PFSK-1 (cell line): Measurements from ENCODE around the gene TCHP.

Experiments used
- FOXP2 ChIP-seq: optimal IDR thresholded peaks from 2 replicates; pipeline ENCODE3; 2011; ENCODE audit warnings: borderline replicate concordance, control low read depth, inconsistent platforms; ENCODE audit not compliant: insufficient read depth; ENCODE audit errors: extremely low read length, extremely low read depth
- POLR2AphosphoS5 ChIP-seq: IDR thresholded peaks from 2 replicates; pipeline ENCODE4 v1.6.1; 2012; ENCODE audit warnings: low read depth, mild to moderate bottlenecking, control low read depth, low read length, moderate library complexity
- SIN3A ChIP-seq: IDR thresholded peaks from 2 replicates; pipeline ENCODE4 v1.6.1; 2012; ENCODE audit warnings: mild to moderate bottlenecking, low read length, moderate library complexity, borderline replicate concordance; ENCODE audit not compliant: insufficient read depth
- TAF1 ChIP-seq: IDR thresholded peaks from 2 replicates; pipeline ENCODE4 v1.6.1; 2012; ENCODE audit warnings: low read length, control low read depth, borderline replicate concordance; ENCODE audit not compliant: insufficient read depth
- TF ChIP-seq, protein P1 (sequence below), 2 experiments: IDR thresholded peaks; 2 replicates each; pipeline versions ENCODE4 v1.6.1 to v1.8.0; 2011 to 2012; ENCODE audit warnings: low read depth in 2 of 2, low read length in 2 of 2, control low read depth in 1 of 2, inconsistent platforms in 1 of 2, mild to moderate bottlenecking in 1 of 2, moderate library complexity in 1 of 2; ENCODE audit not compliant: insufficient read depth in 1 of 2

Gene TCHP

DNA sequence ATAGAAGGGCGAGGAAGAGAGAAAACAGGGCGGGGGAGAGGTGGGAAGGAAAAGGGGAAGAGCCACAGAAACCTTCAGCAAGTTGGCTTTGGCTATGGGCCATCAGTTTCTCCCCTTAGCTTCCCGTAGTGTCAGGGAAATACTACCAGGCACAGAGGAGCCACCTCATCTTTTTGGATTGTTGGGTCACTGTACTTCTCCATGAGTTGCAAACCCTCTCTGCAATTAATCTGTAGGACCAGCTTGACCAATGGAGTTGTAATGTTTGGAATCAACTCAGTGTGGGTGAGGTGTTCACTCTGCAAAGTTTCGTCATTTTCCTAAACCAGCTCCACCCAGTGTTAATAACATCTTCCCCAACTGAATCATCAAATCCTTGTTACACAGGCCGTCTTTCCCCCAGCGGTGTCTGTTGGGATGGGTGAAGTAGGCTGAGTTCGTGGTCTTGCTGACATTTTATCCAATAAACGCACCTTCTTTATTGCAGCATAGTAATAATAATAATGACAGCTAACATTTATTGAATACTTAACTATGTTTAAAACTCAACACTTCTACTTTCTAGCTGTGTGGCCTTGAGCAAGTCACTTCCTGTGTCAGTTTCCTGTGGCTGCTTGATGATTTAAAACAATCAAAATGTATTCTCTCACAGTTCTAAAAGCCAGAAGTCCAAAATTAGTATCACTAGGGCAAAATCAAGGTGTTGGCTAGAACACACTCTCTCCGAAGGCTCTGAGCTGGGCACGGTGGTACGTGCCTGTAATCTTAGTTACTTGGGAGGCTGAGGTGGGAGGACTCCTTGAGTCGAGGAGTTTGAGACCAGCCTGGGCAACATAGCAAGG, 11.7 kb upstream of the TCHP start:
- TF ChIP-seq FOXP2 (no peak), TAF1 (no peak), POLR2AphosphoS5 (no peak), SIN3A (no peak)
- TF ChIP-seq, protein P1, sequence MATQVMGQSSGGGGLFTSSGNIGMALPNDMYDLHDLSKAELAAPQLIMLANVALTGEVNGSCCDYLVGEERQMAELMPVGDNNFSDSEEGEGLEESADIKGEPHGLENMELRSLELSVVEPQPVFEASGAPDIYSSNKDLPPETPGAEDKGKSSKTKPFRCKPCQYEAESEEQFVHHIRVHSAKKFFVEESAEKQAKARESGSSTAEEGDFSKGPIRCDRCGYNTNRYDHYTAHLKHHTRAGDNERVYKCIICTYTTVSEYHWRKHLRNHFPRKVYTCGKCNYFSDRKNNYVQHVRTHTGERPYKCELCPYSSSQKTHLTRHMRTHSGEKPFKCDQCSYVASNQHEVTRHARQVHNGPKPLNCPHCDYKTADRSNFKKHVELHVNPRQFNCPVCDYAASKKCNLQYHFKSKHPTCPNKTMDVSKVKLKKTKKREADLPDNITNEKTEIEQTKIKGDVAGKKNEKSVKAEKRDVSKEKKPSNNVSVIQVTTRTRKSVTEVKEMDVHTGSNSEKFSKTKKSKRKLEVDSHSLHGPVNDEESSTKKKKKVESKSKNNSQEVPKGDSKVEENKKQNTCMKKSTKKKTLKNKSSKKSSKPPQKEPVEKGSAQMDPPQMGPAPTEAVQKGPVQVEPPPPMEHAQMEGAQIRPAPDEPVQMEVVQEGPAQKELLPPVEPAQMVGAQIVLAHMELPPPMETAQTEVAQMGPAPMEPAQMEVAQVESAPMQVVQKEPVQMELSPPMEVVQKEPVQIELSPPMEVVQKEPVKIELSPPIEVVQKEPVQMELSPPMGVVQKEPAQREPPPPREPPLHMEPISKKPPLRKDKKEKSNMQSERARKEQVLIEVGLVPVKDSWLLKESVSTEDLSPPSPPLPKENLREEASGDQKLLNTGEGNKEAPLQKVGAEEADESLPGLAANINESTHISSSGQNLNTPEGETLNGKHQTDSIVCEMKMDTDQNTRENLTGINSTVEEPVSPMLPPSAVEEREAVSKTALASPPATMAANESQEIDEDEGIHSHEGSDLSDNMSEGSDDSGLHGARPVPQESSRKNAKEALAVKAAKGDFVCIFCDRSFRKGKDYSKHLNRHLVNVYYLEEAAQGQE (IDR thresholded peaks at IDR 0.05; ENCODE audit: insufficient read depth in 1 of 2, low read depth in 2 of 2, low read length in 2 of 2): no peak

DNA sequence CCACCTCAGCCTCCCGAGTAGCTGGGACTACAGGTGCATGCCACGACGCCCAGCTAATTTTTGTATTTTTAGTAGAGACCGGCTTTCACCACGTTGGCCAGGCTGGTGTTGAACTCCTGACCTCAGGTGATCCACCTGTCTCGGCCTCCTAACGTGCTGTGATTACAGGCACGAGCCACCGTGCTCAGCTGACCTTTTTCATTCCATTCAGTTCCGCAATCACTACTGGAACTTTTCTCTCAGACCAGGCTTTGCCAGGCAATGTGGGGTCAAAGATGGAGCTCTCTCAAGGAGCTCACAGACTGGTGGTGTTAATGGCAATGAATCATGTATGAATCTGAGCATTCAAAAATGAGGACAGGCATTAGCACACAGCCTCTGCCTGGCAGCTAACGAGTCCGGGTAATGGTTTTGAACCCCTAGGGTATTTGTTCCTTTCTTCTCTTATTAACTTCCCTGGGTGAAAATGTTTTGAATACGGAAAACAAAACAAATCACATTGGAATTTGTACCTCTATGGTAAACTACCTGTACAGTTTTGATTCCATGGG, 9.4 kb upstream of the TCHP start:
- TF ChIP-seq, protein P1 (IDR thresholded peaks at IDR 0.05; ENCODE audit: insufficient read depth in 1 of 2, low read depth in 2 of 2, low read length in 2 of 2): no peak
- TF ChIP-seq TAF1 (no peak), FOXP2 (no peak), SIN3A (no peak), POLR2AphosphoS5 (no peak)

DNA sequence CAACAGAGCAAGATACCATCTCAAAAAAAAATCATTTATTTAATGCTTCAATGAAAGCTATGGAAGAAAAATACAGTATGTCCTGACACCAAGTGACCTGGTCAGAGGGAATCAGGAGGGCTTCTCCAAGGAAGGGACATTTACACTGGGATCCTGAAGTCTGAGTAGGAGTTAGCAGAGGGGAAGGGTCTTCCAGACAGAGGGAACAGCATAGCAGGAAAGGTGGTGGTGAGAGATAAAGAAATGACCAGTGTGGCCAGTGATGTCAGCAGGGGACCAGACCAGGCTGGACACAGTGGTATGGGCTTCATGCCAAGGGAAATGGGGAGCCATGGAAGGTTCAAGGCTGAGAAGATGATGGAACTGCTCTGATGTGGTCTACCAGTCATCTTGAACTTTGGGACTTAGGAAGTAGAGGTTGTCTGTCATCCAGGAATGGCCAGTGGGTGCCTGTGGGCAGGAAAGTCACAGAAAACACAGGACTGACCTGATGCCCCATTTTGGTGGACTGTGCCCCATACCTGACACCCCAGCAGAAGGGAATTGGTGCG, 7.8 kb upstream of the TCHP start:
- TF ChIP-seq TAF1: no peak
- no peak for TF ChIP-seq POLR2AphosphoS5
- TF ChIP-seq SIN3A: no peak
- TF ChIP-seq, protein P1 (IDR thresholded peaks at IDR 0.05; ENCODE audit: insufficient read depth in 1 of 2, low read depth in 2 of 2, low read length in 2 of 2): no peak
- TF ChIP-seq FOXP2: no peak

DNA sequence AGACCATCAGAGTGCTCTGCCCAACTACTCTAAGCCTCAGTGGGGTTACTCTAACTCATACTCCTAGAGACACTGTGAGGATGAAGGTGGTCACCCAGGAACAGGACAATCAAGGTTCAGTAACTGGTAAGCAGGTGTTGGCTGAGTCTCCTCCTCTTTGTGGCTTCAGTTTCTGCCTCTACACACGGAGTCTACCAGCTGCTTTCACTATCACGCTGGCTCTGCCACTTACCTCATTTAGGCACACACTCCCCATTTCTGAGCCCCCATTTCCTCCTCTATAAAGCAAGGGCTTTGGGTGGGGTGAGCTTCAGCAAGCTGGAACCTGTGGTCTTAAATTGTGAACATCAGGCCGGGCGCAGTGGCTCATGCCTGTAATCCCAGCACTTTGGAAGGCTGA, 7.3 kb upstream of the TCHP start:
- TF ChIP-seq SIN3A (no peak), FOXP2 (no peak), POLR2AphosphoS5 (no peak), TAF1 (no peak)
- TF ChIP-seq, protein P1 (IDR thresholded peaks at IDR 0.05; ENCODE audit: insufficient read depth in 1 of 2, low read depth in 2 of 2, low read length in 2 of 2): no peak
